OCI-LY3 (cell line): ENCODE data around the gene RABL6.

ENCODE experiments used
- EZH2phosphoT487 ChIP-seq: fragments of 200-600 bp; shearing (Covaris generic); IDR thresholded peaks from 2 replicates; pipeline ENCODE4 v1.6.1; 2018; ENCODE audit warnings: antibody characterized with exemption, mixed run types, low read depth
- TF ChIP-seq, protein P1 (sequence below): fragments of 200-600, 300-600 bp; sonication (generic); IDR thresholded peaks from 2 replicates; pipeline ENCODE4 v1.5.1; 2014; ENCODE audit warnings: antibody characterized with exemption, low read length, low read depth

DNA sequence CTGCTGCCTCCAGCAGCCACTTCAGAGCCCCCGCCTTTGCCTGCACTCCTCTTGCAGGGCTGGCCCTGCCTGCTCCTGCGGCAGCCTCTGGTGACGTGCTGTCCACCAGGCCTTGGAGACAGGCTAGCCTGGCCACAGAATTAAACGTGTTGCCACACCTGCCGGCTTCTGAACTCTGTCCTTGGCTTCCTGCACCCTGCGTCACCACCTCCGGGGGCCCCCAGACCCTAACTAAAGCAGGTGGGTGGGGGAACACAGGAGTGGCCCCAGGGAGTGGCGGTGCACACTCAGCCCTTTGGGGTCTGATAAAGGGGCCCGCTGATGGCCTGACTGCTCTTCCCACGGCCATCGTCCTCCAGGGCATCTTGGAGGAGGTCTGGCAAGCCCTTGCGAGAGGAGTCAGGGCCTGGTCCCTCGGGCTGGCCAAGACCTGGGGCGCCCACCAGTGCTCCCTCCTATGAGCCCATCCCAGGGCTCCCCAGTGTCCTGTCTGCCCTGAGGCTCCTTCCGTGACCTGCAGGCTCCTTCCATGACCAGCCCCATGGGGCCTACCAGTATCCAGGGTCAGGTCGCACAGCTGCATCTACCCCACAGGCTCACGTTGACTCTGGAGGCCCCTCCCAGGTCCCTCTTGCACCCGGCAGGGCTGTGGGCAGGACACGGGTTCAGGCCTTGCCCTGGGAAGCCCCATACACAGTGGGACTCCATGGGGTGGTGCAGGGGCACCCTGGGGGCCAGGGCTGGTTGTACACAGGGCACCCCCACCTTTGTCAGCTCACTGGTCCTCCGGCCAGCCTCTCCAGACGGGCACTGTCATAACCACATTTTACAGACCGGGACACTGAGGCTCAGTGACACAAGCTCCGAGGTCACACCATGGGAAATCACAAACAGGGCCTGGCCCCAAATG lies 43.4 kb downstream of the RABL6 start:
- TF ChIP-seq, protein P1, sequence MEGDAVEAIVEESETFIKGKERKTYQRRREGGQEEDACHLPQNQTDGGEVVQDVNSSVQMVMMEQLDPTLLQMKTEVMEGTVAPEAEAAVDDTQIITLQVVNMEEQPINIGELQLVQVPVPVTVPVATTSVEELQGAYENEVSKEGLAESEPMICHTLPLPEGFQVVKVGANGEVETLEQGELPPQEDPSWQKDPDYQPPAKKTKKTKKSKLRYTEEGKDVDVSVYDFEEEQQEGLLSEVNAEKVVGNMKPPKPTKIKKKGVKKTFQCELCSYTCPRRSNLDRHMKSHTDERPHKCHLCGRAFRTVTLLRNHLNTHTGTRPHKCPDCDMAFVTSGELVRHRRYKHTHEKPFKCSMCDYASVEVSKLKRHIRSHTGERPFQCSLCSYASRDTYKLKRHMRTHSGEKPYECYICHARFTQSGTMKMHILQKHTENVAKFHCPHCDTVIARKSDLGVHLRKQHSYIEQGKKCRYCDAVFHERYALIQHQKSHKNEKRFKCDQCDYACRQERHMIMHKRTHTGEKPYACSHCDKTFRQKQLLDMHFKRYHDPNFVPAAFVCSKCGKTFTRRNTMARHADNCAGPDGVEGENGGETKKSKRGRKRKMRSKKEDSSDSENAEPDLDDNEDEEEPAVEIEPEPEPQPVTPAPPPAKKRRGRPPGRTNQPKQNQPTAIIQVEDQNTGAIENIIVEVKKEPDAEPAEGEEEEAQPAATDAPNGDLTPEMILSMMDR = no peak
- TF ChIP-seq EZH2phosphoT487 = no peak
